Measurements from ENCODE around the gene SELENOS. TPM values are rescaled to one million over a fixed set of nuclear protein-coding genes. Genes with fewer than 3 reads are reported as not detected.

Gene SELENOS
- total RNA-seq, 4 donors from 2014 or later = 50.4 to 77.3 (median 65.6) TPM

- Histone ChIP-seq H3K9me3 (no peaks in the 10 kb centered on the region), H3K27me3 (no peaks in the 10 kb centered on the region), H3K4me3 (replicated peaks in 1 of 3) (no peak overlapping the region), H3K36me3 (no peaks in the 10 kb centered on the region), H3K4me1 (peaks cover 23 to 29% of the 10 kb centered on the region in 2 donors), H3K27ac (no peak overlapping the region)
- WGBS, 2 donors = 88 to 90% methylated on average over 6 of the region's 6 CpGs
- intact Hi-C loops (cut with DNase I) = no loop called here
- DNase-seq = no peak
- TF ChIP-seq CTCF (IDR thresholded peaks at IDR 0.05) = no peak
These were observed 37.6 kb downstream of the SELENOS start for GRCh38 chr15:101239724-101240136.

- WGBS, 2 donors = 91 to 93% methylated on average over 12 of the region's 12 CpGs
- Histone ChIP-seq H3K4me1 (peaks cover 20 to 26% of the 10 kb centered on the region in 2 donors), H3K4me3 (replicated peaks in 1 of 3) (no peak overlapping the region), H3K27ac (no peak overlapping the region), H3K9me3 (no peaks in the 10 kb centered on the region), H3K27me3 (no peaks in the 10 kb centered on the region), H3K36me3 (no peaks in the 10 kb centered on the region)
- no peak for DNase-seq
- no peak for TF ChIP-seq CTCF (IDR thresholded peaks at IDR 0.05)
- TF ChIP-seq POLR2A (IDR thresholded peaks at IDR 0.05) = no peak
- intact Hi-C loops (cut with DNase I) = no loop called here
These were observed 40.0 kb downstream of the SELENOS start for GRCh38 chr15:101237251-101237650.

- TF ChIP-seq CTCF (IDR thresholded peaks at IDR 0.05) (no peak), POLR2A (IDR thresholded peaks at IDR 0.05) (no peak)
- Histone ChIP-seq H3K4me3 (replicated peaks in 1 of 3) (no peak overlapping the region), H3K36me3 (no peaks in the 10 kb centered on the region), H3K27me3 (no peaks in the 10 kb centered on the region), H3K4me1 (peaks cover 22 to 27% of the 10 kb centered on the region in 2 donors), H3K9me3 (no peaks in the 10 kb centered on the region), H3K27ac (peak overlapping the region in 1 of 3 donors; percentile 19)
- intact Hi-C loops (cut with DNase I) = no loop called here
- DNase-seq = no peak
- 79 to 85% methylated on average over 5 of the region's 5 CpGs for WGBS, 2 donors
These were observed 43.5 kb downstream of the SELENOS start for GRCh38 chr15:101233651-101234280.

GRCh38 chr15:101232677-101233076 is 44.6 kb downstream of the SELENOS start:
- no peak overlapping the region for H3K4me3 ChIP-seq (replicated peaks in 1 of 3)
- no peak for TF ChIP-seq CTCF (IDR thresholded peaks at IDR 0.05)
- no peaks in the 10 kb centered on the region for H3K27me3 ChIP-seq
- H3K27ac ChIP-seq = peak overlapping the region in 2 of 3 donors; percentile 19 to 24
- H3K9me3 ChIP-seq = no peaks in the 10 kb centered on the region
- intact Hi-C loops (cut with DNase I) = no loop called here
- 39 to 48% methylated on average over 5 of the region's 5 CpGs for WGBS, 2 donors
- no peaks in the 10 kb centered on the region for H3K36me3 ChIP-seq
- DNase-seq = peak; percentile 58 to 66
- H3K4me1 ChIP-seq = peaks cover 22 to 27% of the 10 kb centered on the region in 2 donors

GRCh38 chr15:101228313-101228712 is 49.0 kb downstream of the SELENOS start:
- Histone ChIP-seq H3K27me3 (no peaks in the 10 kb centered on the region), H3K4me1 (peaks cover 15 to 17% of the 10 kb centered on the region in 2 donors), H3K4me3 (replicated peaks in 1 of 3) (no peak overlapping the region), H3K27ac (no peak overlapping the region), H3K36me3 (no peaks in the 10 kb centered on the region), H3K9me3 (no peaks in the 10 kb centered on the region)
- DNase-seq = no peak
- intact Hi-C loops (cut with DNase I) = no loop called here
- TF ChIP-seq CTCF (IDR thresholded peaks at IDR 0.05) = no peak
- TF ChIP-seq POLR2A (IDR thresholded peaks at IDR 0.05) = no peak

All from thyroid gland (tissue), 4 donors.